ENCODE measurements around the gene MAPK7.

The MAPK7 gene

GRCh38 chr17:19381741-19382444 lies 3.6 kb downstream of the MAPK7 start:
- no peak for DNase-seq

DNA sequence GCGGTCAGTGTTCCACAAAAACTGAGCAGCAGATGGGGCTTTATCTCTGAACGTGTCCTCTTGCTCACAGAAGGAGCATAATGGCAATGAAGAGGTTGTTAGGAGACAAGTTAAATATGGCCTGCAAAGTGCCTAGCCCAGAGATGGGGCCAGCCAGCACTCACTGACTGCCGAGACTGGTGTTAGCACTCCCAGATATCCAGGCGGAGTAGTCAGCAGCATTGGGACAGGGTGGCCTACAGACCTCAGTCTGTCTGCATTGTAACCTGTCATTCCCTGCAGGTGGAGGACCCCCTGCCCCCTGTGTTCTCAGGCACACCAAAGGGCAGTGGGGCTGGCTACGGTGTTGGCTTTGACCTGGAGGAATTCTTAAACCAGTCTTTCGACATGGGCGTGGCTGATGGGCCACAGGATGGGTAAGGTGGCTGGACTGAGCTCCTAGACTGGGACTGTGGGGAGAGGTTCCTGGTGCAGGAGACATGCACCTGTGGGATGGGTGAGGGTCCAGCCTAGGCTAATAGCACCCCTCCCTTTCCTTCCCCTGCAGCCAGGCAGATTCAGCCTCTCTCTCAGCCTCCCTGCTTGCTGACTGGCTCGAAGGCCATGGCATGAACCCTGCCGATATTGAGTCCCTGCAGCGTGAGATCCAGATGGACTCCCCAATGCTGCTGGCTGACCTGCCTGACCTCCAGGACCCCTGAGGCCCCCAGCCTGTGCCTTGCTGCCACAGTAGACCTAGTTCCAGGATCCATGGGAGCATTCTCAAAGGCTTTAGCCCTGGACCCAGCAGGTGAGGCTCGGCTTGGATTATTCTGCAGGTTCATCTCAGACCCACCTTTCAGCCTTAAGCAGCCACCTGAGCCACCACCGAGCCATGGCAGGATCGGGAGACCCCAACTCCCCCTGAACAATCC lies 4.5 kb downstream of the MAPK7 start:
- DNase-seq = no peak

- no peak for DNase-seq
Measured at GRCh38 chr17:19383681-19384470, 5.6 kb downstream of the MAPK7 start.

DNA sequence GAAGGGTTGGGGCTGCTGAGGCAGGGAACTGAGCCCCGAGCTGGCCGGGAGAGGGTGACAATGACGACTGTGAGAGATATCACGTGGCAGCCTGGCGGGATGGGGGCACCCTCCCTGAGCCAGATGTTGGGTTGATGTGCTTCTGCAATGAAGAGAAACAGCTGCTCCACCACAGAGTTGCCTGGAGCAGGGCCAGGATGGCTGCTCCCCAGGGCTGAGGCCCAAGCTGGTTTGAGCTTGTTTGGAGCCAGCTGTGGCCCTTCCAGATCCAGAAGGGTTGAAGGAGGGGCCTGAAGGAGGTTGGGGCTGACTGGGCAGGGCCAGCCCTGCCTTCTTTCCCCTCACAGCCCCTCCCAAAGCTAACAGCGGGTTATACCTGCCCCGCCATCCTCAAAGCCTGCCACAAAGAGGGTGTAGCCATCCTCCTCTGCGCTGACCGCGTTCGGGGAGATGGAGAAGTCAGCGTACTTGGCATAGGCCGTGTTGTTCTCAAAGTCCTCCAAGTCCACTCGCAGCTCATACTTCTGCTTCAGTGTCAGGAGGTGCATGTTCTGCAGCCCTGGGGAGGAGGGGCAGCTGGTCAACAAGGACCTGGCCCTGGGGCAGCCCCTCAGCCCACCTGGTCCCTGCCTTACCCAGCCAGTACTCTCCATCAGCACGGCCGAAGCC lies 6.6 kb downstream of the MAPK7 start:
- DNase-seq = peak; percentile 48

DNA sequence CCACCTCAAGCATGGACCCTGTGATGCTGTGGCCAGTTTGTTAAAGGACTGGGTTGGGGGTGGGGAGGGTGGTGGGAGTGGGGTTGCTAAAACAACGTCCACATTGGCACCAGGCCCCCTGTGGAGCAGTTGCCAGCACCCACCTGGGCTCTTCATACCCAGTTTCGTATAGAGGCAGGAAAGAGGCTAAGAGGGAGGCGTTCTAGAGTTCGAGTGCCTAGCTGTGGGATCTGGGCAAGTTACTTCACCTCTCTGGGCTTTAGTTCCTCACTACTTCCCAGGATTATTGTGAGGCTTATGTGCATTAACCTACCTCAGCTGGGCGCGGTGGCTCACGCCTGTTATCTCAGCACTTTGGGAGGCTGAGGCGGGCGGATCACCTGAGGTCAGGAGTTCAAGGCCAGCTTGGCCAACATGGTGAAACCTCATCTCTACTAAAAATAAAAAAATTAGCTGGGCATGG lies 7.3 kb downstream of the MAPK7 start:
- DNase-seq = no peak

DNA sequence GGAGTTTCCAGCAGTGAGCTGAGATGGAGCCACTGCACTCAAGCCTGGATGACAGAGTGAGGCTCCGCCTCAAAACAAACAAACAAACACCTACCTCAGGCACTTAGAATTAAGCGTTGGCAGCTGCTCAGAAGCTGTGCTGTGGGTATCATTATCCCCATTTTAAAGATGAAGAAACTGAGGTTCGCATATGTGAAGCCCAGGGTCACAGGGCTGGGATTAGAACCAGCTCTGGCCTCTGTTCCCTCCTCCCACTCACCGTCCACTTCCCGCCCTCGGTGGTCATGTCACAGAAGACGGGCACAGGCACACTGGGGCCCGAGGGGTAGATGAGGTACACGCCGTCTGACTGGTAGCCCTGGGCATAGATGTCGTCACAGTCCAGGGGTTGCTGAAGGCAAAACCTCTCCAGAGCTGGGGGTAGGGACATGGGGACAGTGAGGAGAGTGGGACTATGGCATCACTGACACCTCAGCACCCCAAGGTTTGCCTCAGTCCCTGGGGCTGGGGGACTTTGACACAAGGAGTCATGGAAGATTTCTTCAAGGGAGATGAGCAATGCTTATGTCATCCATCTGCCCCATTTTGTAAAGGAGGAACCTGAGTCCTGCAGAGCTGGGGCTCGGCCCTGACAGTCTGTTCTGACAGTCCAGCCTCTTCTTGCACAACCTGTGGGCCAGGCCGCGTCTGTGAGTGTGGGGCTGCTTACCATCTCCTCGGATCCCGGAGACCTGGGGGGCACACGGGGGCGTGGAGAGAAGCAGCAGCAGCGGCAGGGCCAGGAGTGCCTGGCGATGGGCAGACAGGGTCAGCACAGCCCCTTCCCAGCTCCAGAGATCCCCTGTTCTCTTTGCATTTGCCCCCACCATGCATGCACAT lies 8.0 kb downstream of the MAPK7 start:
- no peak for DNase-seq

- DNase-seq = no peak
Measured at GRCh38 chr17:19386974-19387920, 8.9 kb downstream of the MAPK7 start, which contains the start of gene MFAP4. MFAP4 (minus strand) TSS chr17:19387190; CDS start chr17:19387155, 35 bp downstream.

GRCh38 chr17:19387921-19388521 lies 9.7 kb downstream of the MAPK7 start:
- no peak for DNase-seq

- DNase-seq = no peak
Measured at GRCh38 chr17:19388791-19389785, 10.8 kb downstream of the MAPK7 start.

DNA sequence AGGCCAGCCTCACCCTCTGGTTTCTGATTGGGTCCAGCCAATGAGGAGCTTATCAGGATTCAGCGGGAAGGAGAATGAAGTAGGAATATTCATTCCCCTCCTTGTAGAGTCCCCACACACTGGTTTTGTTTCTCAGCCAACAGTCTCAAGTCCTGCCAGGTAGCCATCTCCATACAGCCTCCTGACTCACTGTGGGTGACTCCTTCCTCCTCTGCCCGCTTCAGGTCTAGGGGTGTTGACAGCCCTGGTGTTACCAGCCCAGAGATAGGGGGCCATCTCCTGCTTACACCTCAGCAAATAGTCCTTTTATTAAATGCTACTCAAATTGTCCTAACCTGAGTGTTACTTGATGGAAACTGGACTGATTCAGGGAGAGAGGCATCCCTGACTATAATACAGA lies 12.7 kb downstream of the MAPK7 start:
- no peak for DNase-seq

DNA sequence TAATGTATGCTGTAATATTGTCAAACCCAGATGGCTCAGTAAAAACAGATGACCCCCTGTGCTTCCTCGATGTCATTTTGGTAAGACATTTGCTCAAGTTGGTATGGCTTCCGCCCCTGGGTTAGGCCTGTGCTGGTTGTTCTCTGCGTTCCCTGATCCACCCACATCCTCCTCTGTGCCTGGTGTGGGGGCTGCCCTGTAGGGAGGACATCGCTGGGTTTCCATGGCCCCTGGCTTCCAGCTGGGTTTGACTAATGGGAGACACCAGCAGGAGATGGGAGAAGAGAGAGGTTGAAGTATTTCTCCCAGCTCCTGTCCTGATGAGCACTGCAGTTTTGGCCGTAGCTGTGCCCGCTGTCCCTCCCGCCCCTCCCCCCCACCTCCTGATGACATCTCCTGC lies 13.1 kb downstream of the MAPK7 start:
- no peak for DNase-seq

DNA sequence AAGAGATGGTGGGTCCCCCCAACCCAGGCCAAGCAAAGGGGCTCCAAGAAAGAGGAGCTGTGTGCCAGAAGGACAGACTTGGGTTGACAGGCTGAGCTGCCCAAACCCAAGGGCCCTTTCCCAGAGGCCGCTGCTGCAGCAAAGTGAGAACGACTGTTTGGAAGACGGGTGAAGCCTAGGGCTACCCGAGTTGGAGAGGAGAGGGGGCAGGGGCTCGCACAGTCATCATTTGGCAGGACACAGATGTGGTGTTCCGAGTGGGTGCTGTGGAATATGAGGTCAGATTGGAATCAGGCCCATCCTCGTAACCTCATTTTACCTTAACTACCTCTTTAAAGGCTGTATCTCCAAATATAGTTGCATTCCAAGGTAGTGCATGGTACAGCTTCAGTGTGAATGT lies 14.0 kb downstream of the MAPK7 start:
- no peak for DNase-seq

GRCh38 chr17:19397556-19398041 lies 19.3 kb downstream of the MAPK7 start:
- DNase-seq = no peak

- no peak for DNase-seq
Measured at GRCh38 chr17:19398301-19399181, 20.2 kb downstream of the MAPK7 start.

- no peak for DNase-seq
Measured at GRCh38 chr17:19399750-19400450, 21.6 kb downstream of the MAPK7 start.

- no peak for DNase-seq
Measured at GRCh38 chr17:19401321-19402010, 23.2 kb downstream of the MAPK7 start.

Measured in OCI-M1 (cell line).